Kasumi-1 (cell line): ENCODE measurements around the gene CALHM5.

Experiments used
- DNase-seq, 2 experiments: peaks; one replicate each; lab custom pipeline; 2025; lab: John Stamatoyannopoulos, UW

The CALHM5 gene

DNA sequence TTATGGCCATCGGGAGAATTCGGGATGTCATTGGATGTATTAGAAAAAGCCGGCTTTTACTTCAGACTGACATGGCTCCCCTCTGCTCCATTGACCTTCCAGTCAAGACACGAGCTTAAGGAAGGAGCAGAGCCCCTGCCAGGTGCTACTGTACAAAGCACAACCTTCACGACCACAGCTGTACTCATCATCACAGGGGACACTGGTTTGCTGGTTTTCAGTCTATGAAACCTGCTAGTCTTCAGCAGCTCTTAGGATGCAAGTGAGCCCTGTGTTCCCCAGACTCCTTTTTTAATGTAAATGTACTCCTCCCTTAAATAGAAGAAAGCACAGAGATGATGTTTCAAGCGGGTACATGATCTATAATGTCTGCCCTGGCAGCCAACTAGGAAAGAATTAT, 35.9 kb downstream of the CALHM5 start:
- no peak for DNase-seq

DNA sequence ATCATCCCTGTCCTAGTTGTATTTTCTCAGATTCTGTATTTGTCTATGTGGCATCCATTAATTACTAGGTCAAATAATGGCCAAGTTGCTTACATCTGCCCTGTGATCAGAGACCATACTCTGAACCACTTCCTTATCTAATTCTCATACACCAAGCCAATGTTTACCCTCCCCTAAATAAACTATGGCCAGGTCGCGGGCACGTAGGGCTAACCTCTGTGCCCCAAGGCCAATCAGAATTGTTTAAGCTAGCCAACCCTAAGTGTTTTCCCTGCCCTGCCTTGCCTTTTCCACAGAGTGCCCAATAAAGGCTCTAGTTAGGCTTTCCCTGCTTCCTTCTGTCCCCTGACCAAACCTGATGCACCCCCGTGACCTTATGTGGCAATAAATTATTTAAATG, 39.4 kb downstream of the CALHM5 start:
- no peak for DNase-seq

DNA sequence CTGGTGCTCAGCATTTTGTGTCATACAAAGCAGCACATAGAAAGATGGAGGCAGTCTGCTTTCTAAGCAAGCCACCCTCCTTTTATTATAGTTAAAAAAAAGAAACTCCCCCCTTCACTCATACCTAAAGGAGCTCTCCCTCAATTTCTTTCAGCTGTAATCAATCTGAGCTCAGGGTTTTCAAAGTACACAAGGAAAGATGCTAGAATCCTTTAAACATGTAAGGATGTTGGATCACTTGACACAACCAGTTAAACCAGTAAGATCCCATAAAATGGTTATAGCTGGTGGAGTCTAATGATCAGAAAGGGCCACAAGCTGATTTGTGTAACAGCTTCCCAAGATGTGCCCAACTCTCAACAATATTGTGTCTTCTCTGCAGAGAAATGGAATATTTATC, 42.0 kb downstream of the CALHM5 start, which contains the start of gene CALHM4:
TSS of gene CALHM4 (plus strand) at position 301 of the 400 bp plus-strand sequence. CDS start at position 344, 43 bp downstream.
- no peak for DNase-seq

DNA sequence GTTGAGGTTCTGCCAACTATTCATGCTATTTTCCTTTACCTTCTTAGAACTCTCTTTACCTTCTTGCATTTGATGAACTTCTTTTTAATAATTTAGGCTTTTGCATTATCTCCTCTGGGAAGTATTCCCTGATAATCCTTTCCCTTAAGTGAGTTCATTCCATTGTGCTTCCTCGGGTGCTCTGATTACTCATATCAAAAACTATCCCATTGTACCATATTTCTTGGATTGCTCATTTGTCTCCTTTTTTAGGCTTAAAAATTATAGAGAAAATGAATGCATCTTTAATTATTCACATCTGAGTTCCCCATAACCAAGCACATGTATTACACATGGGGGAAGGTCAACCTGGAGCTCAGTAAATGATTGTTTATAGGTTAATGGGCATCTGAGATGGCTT, 44.6 kb downstream of the CALHM5 start:
- no peak for DNase-seq

DNA sequence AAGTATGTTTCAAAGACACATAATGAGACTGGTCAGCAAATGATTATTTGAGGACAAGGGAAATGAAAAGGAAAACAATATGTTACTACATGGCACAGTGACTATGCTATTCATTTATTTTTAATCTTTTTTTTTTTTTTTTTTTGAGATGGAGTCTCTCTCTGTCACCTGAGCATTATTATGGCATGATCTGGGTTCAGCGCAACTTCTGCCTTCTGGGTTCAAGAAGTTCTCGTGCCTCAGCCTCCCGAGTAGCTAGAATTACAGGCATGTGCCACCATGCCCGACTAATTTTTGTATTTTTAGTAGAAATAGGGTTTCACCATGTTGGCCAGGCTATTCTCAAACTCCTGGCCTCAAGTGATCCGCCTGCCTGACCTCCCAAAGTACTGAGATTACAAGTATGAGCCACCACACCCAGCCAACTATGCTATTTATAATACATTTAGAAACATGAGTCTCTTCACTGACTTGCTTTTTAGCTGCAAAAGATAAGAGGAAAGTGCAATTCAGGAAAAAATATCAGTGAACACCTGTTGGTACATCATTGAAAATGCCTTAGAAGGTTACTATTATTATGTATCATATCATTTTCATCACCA, 45.5 kb downstream of the CALHM5 start:
- DNase-seq, result no peak

DNA sequence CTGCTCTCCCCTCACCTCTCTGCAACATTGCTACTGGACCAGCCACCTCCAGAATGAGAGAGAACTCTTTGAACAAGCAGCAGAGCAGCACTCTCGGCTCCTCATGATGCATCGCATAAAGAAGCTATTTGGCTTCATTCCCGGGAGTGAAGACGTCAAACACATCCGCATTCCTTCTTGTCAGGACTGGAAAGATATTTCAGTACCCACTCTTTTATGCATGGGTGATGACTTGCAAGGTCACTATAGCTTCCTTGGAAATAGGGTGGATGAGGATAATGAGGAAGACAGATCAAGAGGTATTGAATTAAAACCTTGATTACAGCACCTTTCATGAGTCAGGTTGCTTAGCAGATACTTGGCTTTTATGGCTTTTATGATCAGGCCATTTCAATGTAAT, 46.5 kb downstream of the CALHM5 start:
- DNase-seq, result no peak

DNA sequence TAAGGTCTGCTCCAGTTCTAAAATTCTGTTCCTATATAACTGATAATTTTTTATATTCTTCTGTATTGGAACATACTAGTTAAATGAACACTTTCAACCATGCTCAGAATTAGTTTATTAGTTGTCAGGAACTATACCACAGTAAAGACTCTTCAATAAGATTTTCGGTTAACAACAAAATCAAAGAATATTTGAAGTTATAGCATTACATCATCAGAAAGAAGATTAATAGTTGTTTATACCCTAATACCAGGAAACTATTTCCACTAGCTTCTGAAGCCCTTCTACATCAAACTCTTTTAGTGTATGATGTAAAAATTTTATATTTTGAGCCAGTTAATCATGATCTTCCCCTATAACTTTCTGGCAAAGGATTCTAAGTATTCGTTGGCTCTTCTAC, 48.7 kb downstream of the CALHM5 start:
- DNase-seq, result no peak

DNA sequence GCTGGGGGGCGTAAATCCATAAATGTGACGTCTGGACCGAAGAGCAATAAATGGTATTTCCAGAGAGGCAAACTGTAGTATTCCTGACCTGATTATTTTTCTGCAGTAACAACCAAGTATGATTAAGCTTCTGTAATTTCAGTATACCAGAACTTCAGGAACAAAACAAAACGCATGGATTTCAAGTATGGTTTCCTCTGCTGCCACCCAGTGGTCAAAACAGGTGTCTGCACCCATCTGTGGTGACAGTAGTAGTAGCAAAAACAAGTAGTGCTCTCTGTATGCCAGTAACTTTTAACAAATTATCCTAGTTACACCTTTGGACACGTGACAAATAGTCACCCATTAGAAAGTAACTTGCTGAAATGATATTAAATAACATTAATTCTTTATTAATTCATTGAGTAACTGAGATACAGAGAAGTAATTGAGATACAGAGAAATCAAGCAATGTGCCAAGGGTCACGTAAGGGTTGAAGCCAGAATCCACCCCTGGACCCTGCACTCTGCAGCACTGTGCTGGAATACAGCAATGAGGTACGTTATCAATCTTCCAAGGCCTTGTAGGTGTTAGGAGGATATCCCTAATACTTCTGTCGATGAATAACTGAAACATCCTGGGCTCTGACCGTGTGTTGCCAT, 50.1 kb downstream of the CALHM5 start:
- peak; percentile 80 to 87 for DNase-seq

DNA sequence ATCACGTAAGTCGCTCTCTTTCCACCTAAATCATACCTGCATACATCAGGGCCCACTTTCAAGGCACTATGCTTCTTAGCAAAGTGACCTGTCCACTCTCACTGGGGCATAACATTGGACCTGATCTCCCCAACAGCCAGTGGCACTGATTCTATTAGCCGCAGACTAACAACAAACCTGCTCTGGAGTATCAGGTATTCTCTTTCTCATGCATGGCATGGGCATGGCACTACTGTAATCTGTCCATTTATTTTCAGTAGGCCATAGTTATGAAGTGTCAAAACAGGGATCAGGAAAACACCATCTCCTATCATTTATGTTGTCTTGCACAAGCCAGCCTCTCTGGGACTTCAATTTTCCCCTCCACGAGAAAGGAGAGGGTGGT, 50.6 kb downstream of the CALHM5 start:
- DNase-seq, result no peak

DNA sequence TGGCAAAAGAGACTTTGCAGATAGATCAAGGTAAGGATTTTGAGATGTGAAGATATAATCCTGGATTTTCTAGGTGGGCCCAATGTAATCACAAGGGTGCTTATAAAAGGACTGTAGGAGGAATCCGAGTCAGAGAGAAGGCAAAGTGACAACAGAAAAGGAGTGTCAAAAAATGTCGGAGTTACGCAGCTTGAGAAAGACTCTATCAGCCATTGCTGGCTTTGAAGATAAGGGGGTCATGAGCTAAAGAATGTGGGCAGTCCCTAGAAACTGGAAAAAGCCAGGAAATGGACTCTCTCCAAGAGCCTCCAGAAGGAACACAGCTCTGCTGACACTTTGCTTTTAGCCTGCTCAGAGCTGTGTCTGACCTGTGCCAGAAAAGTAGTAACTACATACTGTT, 51.2 kb downstream of the CALHM5 start:
- DNase-seq, result no peak

DNA sequence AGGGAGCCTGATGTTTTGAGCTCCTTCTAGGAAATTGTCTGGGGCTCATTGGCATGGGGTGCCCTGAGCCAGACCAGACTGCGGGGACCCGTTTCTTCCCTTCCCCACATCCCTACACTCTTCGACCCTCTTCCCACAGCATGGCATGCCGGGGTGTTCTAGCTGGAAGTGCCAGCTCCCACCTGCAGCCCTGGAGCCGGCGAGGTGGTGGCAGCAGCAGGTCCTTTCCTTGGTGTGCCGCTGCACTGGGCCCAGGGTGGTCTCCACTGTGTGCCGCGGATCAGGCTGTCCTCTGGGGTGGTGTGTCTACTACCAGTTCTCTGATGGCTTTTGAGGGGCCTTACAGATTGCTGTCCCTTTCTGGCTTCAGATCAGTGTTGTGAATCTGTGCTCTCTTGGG, 52.4 kb downstream of the CALHM5 start:
- no peak for DNase-seq

DNA sequence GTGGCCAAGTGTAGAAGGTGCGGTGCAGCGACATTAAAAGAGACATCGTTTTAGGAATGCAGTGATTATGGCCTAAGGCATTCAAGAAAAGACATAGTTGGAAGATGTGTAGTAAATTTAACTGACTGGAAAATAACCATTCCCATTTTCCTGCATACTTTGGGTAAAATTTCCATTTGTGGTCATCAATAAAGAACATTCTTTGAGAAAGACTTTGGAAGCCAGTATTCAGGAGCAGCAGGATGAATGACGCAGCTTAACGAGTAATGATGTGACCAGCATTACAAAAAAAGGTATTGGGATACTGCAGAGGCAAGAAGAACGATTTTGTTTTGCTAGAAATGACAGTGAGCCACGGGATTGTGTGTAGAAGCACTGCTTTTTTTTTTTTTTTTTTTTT, 52.9 kb downstream of the CALHM5 start:
- DNase-seq, result no peak

DNA sequence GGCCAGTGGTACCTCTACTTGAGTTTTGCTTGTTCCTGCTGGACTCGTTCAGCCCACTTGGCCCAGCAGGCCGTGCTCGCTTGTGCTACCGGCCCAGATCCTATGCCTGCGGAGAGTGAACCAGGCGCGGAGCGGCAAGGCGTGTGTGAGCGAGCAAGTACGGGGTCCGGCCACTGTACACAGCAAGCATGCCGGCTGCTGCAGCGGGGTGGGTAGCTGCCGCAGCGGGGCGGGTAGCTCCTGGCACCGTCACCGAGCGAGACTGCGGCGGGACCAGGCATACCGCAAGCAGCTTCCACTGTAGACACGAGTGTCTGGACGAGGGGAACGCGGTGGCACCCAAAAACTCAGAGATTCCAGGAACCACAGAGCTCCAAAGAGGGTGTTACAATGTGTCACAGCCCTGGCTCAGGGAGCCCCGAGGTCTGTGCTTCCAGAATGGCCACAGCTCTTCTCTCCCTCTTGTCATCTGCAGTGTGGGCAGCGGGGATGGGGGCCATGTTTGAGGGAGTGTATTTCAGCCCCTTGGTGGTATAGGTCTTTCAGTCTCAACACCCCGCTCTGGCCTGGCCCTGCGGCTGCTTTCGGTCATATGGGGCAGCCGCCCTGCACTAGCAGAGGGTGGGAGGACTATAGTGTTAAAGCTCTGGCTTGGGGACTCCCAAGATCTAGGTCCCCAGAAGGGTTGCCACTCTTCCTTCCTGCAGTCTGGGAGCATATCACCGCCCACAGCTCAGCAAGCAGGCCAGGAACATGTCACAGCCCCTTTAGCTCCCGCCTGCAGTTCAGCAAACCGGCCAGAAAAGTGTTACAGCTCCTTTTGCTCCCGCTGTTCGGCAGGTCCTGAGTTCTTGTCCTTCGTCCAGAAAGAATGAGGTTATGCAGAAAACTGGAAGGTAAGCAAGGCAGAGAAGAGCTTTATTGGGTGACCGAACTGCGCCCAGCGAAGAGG, 53.8 kb downstream of the CALHM5 start:
- DNase-seq, result peak; percentile 36 to 38

DNA sequence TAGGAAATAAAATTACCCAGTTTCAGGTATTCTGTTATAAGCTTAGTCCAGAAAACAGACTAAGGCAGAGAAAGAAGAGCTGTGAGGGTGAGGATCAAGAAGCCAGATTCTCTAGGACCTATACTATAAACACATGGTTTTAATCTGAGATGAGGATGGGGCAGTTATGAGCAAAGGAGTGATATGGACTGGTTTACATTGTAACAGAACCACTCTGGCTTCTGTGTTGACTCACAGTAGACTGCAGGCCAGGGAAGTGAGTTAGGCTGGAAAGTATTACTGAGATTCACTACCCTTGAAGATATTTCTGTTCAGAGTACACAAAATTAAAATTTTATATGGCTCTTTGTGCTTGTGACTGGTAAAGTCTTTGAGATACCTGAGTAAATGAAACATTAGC, 56.7 kb downstream of the CALHM5 start:
- no peak for DNase-seq

DNA sequence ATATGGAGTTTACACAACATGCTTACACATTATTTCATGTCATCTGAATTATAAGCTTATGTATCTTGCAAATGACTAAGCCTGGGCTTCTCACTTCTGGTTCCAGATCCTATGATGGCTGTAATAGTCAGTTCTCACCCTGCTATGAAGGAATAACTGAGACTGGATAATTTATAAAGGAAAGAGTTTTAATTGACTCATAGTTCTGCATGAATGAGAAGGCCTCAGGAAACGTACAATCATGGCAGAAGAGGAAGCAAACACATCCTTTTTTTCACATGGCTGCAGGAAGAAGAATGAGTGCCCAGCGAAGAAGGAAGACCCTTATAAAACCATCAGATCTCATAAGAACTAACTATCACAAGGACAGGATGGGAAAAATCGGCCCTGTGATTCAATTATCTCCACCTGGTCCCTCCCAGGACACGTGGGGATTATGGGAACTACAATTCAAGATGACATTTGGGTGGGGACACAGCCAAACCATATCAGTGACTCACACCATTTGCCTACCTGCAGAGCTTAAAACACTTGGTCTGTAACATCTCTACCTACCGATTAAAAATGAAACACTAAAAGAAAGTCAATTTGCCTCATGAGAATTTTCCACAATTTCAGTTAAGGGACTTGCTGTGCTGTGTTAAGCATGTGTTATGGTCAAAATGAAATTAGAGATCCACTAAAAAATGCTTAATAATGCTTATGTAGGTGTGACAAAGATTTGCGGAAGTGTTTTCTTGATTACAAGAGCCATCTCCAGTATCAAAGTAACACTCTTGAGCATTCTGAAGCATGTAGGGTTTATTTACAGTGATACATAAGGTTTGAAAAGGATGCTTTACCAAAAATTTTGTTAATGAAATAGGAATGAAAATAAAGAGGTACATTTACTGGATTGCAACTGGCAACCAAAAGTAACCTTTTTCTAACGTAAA, 57.6 kb downstream of the CALHM5 start:
- DNase-seq, result no peak

DNA sequence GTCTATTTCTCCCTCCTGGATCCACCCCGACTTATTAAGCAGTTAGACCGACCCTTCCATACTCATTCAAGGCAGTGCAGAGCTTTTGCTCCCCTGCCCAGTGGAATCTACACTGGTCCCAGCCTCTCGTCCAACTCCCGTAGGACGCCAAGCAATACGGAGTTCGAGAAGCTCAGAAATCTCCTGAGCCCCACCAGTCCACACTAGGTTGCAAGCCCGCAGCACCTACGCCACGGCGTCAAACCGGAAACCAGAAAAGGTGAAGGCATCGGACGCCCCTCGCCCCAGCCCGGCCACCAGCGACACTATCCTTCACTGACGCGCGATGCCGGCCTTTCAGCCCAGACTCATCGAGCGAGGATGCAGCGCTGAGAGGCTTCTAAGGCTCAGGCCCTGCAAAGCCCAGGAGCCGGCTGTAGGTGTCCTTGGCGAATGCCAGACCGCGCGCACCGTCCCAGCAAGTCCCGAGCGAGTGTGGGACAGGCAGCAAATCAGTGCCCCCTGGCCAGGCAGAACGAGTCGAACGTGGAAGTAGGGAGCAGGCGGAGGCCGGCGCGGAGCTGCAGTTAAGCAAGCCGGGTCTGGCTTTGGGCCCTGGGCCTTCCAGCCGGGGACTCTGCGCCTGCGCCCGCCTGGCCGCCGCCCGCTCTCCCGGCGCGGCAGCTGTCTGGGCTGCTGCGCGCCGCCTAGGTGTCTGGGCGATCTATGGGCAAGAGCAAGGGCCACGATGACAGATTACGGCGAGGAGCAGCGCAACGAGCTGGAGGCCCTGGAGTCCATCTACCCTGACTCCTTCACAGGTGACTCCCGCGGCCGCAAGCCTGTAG, 59.6 kb downstream of the CALHM5 start, which contains the start of gene RWDD1:
TSS of gene RWDD1 (plus strand) at position 649 of the 827 bp plus-strand sequence. CDS start at position 728, 79 bp downstream.
- peak; percentile 99 for DNase-seq

DNA sequence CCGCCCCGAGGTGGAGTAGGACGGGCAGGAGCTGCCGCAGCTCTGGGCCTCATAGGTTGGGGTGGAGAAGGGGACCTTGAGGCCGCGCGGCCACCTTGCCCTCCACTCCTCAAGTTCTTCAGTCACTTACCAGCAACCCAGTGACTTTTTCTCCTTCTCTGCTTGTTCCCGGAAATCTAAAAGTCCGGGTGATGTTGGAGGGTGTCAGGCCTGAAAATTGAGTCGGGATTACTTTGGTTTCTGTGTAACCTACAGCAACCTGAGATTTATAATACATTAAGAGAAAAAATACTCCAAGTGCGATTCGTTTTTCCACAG, 60.2 kb downstream of the CALHM5 start:
- DNase-seq, result peak in 1 of 2 experiments; percentile 35

DNA sequence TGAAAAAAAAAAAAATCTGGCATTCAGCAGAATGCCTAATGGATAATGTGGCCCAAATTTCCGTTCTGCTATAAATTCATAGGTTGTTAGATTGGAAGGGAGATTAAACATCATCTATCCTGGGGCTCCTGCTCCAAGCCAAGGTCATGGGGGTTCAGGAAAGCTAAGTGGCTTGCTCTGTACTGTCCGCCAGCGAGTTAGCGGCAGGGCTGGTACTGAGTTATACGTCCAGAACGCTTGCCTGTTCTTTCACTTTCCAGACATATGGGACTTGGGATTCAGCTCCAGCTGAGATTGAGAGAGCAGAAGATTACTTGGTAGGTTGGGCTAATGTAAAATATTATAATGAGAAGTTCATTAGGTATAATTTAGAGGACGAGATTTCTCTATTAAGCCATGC, 60.7 kb downstream of the CALHM5 start:
- peak; percentile 13 to 24 for DNase-seq
